Measurements from ENCODE around the gene DOK6.

DNA sequence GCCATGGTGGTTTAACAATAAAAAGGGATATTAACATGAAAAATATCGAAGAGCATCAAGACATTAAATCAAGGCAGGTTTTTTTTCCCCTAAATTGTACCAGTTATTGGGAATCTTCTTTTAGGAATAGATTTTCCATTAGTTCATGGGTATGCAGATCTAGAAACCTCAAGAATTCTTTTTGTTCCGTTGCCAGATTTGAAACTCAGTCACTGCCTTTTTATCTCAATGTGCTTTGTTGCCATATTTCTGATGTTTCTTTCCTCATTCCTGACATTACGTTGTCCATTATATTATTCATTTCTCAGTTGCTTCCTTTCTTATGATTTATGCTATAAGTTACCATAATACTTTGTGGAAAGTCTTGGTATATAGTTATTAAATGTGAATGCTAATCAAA lies 384.8 kb downstream of the DOK6 start:
- TF ChIP-seq CBFB (CRISPR knock-in tag; IDR thresholded peaks at IDR 0.05; ENCODE audit: low read depth): no peak
- TF ChIP-seq ZBTB21 (CRISPR knock-in tag; IDR thresholded peaks at IDR 0.05; ENCODE audit: borderline replicate concordance): no peak
- TF ChIP-seq, protein P1, sequence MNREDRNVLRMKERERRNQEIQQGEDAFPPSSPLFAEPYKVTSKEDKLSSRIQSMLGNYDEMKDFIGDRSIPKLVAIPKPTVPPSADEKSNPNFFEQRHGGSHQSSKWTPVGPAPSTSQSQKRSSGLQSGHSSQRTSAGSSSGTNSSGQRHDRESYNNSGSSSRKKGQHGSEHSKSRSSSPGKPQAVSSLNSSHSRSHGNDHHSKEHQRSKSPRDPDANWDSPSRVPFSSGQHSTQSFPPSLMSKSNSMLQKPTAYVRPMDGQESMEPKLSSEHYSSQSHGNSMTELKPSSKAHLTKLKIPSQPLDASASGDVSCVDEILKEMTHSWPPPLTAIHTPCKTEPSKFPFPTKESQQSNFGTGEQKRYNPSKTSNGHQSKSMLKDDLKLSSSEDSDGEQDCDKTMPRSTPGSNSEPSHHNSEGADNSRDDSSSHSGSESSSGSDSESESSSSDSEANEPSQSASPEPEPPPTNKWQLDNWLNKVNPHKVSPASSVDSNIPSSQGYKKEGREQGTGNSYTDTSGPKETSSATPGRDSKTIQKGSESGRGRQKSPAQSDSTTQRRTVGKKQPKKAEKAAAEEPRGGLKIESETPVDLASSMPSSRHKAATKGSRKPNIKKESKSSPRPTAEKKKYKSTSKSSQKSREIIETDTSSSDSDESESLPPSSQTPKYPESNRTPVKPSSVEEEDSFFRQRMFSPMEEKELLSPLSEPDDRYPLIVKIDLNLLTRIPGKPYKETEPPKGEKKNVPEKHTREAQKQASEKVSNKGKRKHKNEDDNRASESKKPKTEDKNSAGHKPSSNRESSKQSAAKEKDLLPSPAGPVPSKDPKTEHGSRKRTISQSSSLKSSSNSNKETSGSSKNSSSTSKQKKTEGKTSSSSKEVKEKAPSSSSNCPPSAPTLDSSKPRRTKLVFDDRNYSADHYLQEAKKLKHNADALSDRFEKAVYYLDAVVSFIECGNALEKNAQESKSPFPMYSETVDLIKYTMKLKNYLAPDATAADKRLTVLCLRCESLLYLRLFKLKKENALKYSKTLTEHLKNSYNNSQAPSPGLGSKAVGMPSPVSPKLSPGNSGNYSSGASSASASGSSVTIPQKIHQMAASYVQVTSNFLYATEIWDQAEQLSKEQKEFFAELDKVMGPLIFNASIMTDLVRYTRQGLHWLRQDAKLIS (CRISPR knock-in tag; IDR thresholded peaks at IDR 0.05; ENCODE audit: borderline replicate concordance): no peak
- TF ChIP-seq, protein P2, sequence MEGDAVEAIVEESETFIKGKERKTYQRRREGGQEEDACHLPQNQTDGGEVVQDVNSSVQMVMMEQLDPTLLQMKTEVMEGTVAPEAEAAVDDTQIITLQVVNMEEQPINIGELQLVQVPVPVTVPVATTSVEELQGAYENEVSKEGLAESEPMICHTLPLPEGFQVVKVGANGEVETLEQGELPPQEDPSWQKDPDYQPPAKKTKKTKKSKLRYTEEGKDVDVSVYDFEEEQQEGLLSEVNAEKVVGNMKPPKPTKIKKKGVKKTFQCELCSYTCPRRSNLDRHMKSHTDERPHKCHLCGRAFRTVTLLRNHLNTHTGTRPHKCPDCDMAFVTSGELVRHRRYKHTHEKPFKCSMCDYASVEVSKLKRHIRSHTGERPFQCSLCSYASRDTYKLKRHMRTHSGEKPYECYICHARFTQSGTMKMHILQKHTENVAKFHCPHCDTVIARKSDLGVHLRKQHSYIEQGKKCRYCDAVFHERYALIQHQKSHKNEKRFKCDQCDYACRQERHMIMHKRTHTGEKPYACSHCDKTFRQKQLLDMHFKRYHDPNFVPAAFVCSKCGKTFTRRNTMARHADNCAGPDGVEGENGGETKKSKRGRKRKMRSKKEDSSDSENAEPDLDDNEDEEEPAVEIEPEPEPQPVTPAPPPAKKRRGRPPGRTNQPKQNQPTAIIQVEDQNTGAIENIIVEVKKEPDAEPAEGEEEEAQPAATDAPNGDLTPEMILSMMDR (IDR thresholded peaks at IDR 0.05): no peak
- no peak for TF ChIP-seq NR3C1 (CRISPR knock-in tag; conservative IDR thresholded peaks at IDR 0.05; ENCODE audit: low read depth)
- TF ChIP-seq, protein P3, sequence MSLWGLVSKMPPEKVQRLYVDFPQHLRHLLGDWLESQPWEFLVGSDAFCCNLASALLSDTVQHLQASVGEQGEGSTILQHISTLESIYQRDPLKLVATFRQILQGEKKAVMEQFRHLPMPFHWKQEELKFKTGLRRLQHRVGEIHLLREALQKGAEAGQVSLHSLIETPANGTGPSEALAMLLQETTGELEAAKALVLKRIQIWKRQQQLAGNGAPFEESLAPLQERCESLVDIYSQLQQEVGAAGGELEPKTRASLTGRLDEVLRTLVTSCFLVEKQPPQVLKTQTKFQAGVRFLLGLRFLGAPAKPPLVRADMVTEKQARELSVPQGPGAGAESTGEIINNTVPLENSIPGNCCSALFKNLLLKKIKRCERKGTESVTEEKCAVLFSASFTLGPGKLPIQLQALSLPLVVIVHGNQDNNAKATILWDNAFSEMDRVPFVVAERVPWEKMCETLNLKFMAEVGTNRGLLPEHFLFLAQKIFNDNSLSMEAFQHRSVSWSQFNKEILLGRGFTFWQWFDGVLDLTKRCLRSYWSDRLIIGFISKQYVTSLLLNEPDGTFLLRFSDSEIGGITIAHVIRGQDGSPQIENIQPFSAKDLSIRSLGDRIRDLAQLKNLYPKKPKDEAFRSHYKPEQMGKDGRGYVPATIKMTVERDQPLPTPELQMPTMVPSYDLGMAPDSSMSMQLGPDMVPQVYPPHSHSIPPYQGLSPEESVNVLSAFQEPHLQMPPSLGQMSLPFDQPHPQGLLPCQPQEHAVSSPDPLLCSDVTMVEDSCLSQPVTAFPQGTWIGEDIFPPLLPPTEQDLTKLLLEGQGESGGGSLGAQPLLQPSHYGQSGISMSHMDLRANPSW (CRISPR knock-in tag; conservative IDR thresholded peaks at IDR 0.05; ENCODE audit: low read depth): no peak
- no peak for TF ChIP-seq ETV6 (CRISPR knock-in tag; IDR thresholded peaks at IDR 0.05)
- TF ChIP-seq, protein P4, sequence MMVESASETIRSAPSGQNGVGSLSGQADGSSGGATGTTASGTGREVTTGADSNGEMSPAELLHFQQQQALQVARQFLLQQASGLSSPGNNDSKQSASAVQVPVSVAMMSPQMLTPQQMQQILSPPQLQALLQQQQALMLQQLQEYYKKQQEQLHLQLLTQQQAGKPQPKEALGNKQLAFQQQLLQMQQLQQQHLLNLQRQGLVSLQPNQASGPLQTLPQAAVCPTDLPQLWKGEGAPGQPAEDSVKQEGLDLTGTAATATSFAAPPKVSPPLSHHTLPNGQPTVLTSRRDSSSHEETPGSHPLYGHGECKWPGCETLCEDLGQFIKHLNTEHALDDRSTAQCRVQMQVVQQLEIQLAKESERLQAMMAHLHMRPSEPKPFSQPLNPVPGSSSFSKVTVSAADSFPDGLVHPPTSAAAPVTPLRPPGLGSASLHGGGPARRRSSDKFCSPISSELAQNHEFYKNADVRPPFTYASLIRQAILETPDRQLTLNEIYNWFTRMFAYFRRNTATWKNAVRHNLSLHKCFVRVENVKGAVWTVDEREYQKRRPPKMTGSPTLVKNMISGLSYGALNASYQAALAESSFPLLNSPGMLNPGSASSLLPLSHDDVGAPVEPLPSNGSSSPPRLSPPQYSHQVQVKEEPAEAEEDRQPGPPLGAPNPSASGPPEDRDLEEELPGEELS (CRISPR knock-in tag; IDR thresholded peaks at IDR 0.05): no peak
- no peak for TF ChIP-seq JAZF1 (CRISPR knock-in tag; IDR thresholded peaks at IDR 0.05)
- TF ChIP-seq ZNF121 (CRISPR knock-in tag; IDR thresholded peaks at IDR 0.05): no peak
- TF ChIP-seq, protein P5, sequence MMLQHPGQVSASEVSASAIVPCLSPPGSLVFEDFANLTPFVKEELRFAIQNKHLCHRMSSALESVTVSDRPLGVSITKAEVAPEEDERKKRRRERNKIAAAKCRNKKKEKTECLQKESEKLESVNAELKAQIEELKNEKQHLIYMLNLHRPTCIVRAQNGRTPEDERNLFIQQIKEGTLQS (CRISPR knock-in tag; conservative IDR thresholded peaks at IDR 0.05): no peak
- TF ChIP-seq, protein P6, sequence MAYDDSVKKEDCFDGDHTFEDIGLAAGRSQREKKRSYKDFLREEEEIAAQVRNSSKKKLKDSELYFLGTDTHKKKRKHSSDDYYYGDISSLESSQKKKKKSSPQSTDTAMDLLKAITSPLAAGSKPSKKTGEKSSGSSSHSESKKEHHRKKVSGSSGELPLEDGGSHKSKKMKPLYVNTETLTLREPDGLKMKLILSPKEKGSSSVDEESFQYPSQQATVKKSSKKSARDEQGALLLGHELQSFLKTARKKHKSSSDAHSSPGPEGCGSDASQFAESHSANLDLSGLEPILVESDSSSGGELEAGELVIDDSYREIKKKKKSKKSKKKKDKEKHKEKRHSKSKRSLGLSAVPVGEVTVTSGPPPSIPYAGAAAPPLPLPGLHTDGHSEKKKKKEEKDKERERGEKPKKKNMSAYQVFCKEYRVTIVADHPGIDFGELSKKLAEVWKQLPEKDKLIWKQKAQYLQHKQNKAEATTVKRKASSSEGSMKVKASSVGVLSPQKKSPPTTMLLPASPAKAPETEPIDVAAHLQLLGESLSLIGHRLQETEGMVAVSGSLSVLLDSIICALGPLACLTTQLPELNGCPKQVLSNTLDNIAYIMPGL (CRISPR knock-in tag; IDR thresholded peaks at IDR 0.05): no peak
- TF ChIP-seq CREB1 (CRISPR knock-in tag; IDR thresholded peaks at IDR 0.05): no peak
- TF ChIP-seq NFE2L1 (CRISPR knock-in tag; IDR thresholded peaks at IDR 0.05): no peak

All from WTC11 (cell line).